WI38 (cell line): ENCODE results near the gene POLR3GL.

Experiments
- H3K4me3 ChIP-seq: 2 replicates; pipeline ENCODE4 v1.5.1; 2011; ENCODE audit warnings: low read depth, mild to moderate bottlenecking, control low read depth, low read length
- TF ChIP-seq, protein P1 (sequence below): IDR thresholded peaks from 2 replicates; pipeline ENCODE4 v1.5.1; 2012; ENCODE audit warnings: low read depth, mild to moderate bottlenecking, control low read depth, low read length

The POLR3GL gene

DNA sequence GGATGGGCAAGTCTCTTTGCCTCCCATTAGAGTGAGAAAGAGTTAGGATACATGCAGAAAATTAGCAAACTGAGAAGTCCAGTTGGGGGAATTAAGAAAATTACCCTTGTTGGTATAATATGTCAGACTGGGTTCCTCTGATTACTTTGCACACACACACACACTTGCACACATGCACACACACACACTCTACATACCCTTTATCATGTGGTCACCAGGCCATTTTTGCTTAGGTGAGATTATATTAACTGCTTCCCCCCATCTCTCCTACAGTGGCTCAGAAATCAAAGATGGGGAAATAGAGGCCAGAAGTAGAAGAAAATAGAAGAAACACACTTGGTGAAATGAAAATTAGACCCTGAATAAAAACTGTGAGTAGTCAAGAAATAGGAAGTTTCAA lies 5.8 kb upstream of the POLR3GL start:
- TF ChIP-seq, protein P1, sequence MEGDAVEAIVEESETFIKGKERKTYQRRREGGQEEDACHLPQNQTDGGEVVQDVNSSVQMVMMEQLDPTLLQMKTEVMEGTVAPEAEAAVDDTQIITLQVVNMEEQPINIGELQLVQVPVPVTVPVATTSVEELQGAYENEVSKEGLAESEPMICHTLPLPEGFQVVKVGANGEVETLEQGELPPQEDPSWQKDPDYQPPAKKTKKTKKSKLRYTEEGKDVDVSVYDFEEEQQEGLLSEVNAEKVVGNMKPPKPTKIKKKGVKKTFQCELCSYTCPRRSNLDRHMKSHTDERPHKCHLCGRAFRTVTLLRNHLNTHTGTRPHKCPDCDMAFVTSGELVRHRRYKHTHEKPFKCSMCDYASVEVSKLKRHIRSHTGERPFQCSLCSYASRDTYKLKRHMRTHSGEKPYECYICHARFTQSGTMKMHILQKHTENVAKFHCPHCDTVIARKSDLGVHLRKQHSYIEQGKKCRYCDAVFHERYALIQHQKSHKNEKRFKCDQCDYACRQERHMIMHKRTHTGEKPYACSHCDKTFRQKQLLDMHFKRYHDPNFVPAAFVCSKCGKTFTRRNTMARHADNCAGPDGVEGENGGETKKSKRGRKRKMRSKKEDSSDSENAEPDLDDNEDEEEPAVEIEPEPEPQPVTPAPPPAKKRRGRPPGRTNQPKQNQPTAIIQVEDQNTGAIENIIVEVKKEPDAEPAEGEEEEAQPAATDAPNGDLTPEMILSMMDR = no peak
- H3K4me3 ChIP-seq = no peak overlapping the region

DNA sequence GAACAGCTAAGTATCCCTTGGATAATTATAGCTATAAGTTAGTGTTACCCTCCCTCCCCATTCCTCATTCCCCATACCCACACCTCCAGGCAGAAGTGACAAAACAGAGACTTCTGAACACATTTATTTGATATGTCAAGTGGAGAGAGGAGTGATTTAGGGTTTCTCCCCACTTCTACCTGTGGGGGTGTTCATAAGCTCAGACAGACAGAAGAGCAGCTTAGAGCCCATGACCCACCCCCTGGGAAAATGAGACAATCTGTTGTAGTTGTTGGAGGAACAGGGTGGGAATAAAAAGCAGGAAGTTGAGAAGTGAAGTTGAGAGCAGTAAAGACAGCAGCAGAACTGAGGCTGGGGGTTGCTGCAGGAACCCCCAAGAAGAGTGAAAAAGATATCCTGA lies 5.2 kb upstream of the POLR3GL start:
- no peak overlapping the region for H3K4me3 ChIP-seq
- TF ChIP-seq, protein P1 = no peak

GRCh38 chr1:145959957-145960467 lies 4.5 kb upstream of the POLR3GL start:
- TF ChIP-seq, protein P1 = no peak
- peak overlapping the region; percentile 67 for H3K4me3 ChIP-seq

GRCh38 chr1:145960468-145961108 lies 3.9 kb upstream of the POLR3GL start:
- TF ChIP-seq, protein P1 = no peak
- peak overlapping the region; percentile 67 for H3K4me3 ChIP-seq

GRCh38 chr1:145961109-145961424 lies 3.4 kb upstream of the POLR3GL start:
- H3K4me3 ChIP-seq = peak overlapping the region; percentile 67
- TF ChIP-seq, protein P1 = no peak

GRCh38 chr1:145961425-145962156 lies 2.9 kb upstream of the POLR3GL start:
- TF ChIP-seq, protein P1 = no peak
- H3K4me3 ChIP-seq = peak overlapping the region; percentile 67
